HAP-1 (cell line): ENCODE data around the gene ZMAT5.
"Not testable (repeated sequence)": the region's sequence is repeated elsewhere in the genome, so short reads cannot be mapped to it uniquely, and the experiment has no call there.

ENCODE experiments used
- DNase-seq, 2 experiments: peaks; one replicate each; pipeline ENCODE4 v3.0.0-alpha.2; 2016 to 2020; ENCODE audit warnings: low spot score in 2 of 2
- H3K27me3 ChIP-seq: fragments of 250-450 bp; sonication (Bioruptor Pico); 2 replicates; pipeline ENCODE4 v1.5.1; 2020; ENCODE audit warnings: low read depth, mild to moderate bottlenecking, moderate library complexity
- H3K36me3 ChIP-seq: fragments of 250-450 bp; sonication (Bioruptor Pico); replicated peaks from 2 replicates; pipeline ENCODE4 v1.5.1; 2020; ENCODE audit warnings: mild to moderate bottlenecking
- H3K4me1 ChIP-seq: fragments of 250-450 bp; sonication (Bioruptor Pico); 2 replicates; pipeline ENCODE4 v1.5.1; 2020; ENCODE audit warnings: mild to moderate bottlenecking
- H3K4me3 ChIP-seq: fragments of 250-450 bp; sonication (Bioruptor Pico); 2 replicates; pipeline ENCODE4 v1.5.1; 2020; ENCODE audit warnings: mild to moderate bottlenecking, moderate library complexity
- H3K9me3 ChIP-seq: fragments of 250-450 bp; sonication (Bioruptor Pico); 2 replicates; pipeline ENCODE4 v1.5.1; 2020; ENCODE audit warnings: mild to moderate bottlenecking, moderate library complexity
- in situ Hi-C: fragments of 300-500 bp; cut with MboI; formaldehyde crosslinking; loops from 3 replicates; pipeline ENCODE4 v1.14.3; 2020; ENCODE audit warnings: low sequenced_read_pairs, inconsistent platforms, mixed read lengths

The ZMAT5 gene

DNA sequence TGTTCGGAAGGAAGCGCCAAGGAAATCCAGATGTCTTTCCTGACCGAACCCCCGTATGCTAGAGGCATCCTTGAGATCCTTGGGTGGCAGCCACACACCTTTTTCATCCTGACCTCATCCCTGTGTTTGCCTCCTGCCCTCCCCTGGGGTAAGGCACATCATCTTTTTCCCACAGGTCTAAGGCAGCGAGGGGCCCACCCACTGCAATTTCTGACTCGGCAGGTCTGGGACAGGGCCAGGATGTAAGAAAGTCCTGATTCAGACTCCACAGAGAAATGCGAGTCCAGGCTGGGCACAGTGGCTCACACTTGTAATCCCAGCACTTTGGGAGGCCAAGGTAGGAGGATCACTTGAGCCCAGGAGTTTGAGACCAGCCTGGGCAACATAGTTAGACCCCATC lies 10.5 kb downstream of the ZMAT5 start:
- H3K4me3 ChIP-seq = no peak overlapping the region
- in situ Hi-C loops = no loop called here
- no peaks in the 10 kb centered on the region for H3K27me3 ChIP-seq
- no peaks in the 10 kb centered on the region for H3K9me3 ChIP-seq
- no peaks in the 10 kb centered on the region for H3K36me3 ChIP-seq
- DNase-seq = no peak
- H3K4me1 ChIP-seq = peaks cover 6% of the 10 kb centered on the region; the same call in 1 of the 2 replicates

DNA sequence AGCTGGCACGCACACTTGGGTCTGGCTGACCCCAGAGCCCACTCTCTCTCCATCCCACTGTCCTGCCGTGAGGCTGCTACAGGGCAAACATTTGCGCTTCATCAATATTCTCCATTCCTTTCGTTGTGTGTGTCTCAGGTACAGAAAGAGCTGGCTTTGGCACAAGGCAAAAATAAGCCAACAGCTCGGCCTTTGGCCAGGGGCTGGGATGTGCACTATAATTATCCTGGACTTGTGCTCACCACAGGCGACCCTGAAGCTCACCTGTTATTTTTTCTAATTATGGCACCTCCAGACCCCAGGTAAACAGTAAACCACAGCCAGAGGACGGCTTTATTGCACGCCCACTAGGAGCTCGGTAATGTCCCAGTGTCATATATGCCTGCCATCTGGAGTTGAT lies 10.9 kb downstream of the ZMAT5 start:
- in situ Hi-C loops = no loop called here
- Histone ChIP-seq H3K36me3 (no peaks in the 10 kb centered on the region), H3K4me3 (no peak overlapping the region), H3K27me3 (no peaks in the 10 kb centered on the region), H3K9me3 (no peaks in the 10 kb centered on the region), H3K4me1 (peaks cover 6% of the 10 kb centered on the region; the same call in 1 of the 2 replicates)
- no peak for DNase-seq

DNA sequence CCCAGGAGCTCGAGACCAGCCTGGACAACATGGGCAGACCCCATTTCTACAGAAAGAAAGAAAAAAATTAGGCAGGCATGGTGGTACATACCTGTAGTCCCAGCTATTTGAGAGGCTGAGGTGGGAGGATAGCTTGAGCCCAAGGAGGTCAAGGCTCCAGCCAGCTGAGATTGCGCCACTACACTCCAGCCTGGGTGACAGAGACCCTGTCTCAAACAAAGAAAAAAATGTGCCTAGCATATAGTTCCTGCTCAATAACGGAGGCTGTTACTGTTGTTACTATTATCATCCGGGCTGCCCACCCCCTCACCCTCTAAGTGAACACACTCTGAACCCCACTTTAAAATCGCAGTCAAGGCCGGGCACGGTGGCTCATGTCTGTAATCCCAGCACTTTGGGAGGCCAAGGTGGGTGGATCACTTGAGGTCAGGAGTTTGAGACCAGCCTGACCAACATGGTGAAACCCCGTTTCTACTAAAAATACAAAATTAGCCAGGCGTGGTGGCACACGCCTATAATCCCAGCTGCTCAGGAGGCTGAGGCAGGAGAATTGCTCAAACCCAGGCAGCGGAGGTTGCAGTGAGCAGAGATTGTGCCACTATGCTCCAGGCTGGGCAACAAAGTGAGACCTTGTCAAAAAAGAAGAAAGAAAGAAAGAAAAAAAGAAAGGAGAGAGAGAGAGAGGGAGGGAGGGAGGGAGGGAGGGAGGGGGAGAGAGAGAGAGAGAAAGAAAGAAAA lies 12.0 kb downstream of the ZMAT5 start:
- H3K27me3 ChIP-seq, H3K36me3 ChIP-seq, H3K4me1 ChIP-seq, in situ Hi-C loops, H3K4me3 ChIP-seq, DNase-seq, H3K9me3 ChIP-seq: not testable (repeated sequence)

DNA sequence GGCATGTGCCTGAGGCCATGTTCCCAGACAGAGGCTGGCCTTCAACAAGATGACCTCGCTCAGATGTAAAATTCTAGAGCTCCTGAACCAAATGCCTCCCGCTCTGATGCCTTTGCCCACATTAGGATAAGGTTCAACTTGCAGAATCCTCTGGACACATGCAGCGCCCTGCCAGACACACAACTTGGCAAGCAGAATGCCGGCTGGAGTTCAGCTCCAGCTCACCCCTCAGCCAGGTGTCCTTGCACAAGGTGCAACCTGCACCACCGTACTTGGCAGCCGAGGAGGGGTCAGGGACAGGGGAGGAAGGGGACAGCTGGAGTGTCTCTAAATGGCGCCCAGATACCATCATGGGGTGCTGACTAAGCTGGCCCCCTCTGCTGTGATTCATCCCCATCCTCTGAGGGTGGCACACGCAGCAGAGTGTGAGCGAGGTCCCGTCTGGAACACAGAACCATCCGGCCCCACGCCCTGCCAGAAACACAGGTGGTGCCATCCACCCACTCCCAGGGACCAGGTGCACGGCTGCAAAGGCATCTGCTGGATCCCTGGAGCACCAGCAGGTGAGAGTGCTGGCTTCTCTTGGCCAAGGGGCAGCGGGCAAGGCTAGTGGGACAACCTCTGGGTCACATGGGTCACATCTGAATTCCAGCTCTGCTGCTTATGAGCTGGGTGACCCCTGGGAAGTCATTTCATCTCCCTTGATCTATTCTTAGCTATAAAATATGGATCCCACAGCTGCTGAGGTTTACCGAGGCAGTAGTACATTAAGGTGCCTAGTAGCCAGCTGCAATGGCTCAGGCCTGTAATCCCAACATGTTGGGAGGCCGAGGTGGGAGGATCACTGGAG lies 12.8 kb downstream of the ZMAT5 start:
- no peak for DNase-seq

DNA sequence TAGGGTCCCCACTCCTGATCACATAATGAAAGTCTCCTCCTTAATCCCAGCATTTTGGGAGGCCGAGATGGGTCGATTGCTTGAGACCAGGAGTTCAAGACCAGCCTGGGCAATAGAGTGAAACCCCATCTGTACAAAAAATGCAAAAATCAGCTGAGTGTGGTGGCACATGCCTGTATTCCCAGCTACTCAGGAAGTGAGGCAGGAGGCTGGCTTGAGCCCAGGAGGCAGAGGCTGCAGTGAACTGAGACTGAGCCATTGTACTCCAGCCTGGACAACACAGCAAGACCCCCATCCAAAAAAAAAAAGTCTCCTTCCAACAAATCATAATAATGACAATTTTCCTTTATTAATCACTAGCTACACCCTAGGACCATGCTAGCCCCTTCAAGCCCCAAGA lies 15.1 kb downstream of the ZMAT5 start:
- no peak for DNase-seq
- no peaks in the 10 kb centered on the region for H3K27me3 ChIP-seq
- no peaks in the 10 kb centered on the region for H3K9me3 ChIP-seq
- in situ Hi-C loops = no loop called here
- H3K36me3 ChIP-seq = no peaks in the 10 kb centered on the region
- no peaks in the 10 kb centered on the region for H3K4me1 ChIP-seq
- no peak overlapping the region for H3K4me3 ChIP-seq

More for the DNA sequence above, 12.8 kb downstream of the ZMAT5 start:
- H3K4me1 ChIP-seq = peaks cover 6% of the 10 kb centered on the region; the same call in 1 of the 2 replicates
- no peaks in the 10 kb centered on the region for H3K27me3 ChIP-seq
- no peaks in the 10 kb centered on the region for H3K36me3 ChIP-seq
- H3K4me3 ChIP-seq = no peak overlapping the region
- no peaks in the 10 kb centered on the region for H3K9me3 ChIP-seq
- in situ Hi-C loops = no loop called here

DNA sequence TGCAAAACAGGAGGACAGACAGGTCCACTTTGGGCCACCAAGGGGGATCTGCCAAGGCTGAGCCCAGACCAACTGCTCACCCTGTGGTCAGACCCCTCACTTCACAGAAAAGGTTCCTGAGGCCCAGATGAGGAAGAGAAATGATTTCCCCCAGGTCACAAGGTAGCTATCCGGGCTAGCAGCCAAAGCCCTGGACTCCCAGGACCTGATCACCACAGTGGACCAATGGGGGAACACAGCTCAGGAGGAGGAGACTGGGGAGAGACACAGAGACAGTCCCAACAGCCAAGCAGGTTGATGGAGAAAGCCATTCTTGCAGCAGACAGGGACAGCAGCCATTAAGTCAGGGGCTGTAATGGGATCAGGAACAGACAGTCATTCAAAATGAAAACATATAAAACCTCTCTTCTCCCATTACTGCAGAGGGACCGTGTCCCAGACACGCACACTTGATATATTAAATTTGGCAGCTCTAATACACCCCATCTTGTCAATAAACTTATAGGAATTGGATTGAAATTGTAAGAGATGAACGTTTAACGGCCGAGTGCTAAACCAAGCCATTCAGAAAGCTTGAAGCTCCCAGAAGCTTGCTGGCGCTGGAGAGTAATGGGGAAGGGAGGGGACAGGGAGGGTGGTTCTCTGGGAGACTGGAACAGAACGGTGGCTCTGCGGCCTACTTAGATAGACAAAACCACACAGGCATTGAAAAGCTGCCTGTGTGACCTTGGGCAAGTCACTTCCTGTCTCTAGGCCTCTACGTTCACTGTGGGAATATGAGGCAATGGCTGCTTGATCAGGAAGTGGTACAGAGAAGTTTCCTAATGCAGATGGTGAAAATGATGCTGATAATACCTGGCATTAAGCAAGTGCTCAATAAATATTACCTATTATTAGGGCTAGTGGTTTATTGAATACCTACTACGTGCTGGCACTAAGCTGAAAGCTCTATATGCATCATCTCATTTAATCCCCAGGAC lies 16.0 kb downstream of the ZMAT5 start:
- no peaks in the 10 kb centered on the region for H3K9me3 ChIP-seq
- no peak for DNase-seq
- H3K36me3 ChIP-seq = no peaks in the 10 kb centered on the region
- H3K27me3 ChIP-seq = no peaks in the 10 kb centered on the region
- H3K4me3 ChIP-seq = no peak overlapping the region
- no peaks in the 10 kb centered on the region for H3K4me1 ChIP-seq
- in situ Hi-C loops = no loop called here

DNA sequence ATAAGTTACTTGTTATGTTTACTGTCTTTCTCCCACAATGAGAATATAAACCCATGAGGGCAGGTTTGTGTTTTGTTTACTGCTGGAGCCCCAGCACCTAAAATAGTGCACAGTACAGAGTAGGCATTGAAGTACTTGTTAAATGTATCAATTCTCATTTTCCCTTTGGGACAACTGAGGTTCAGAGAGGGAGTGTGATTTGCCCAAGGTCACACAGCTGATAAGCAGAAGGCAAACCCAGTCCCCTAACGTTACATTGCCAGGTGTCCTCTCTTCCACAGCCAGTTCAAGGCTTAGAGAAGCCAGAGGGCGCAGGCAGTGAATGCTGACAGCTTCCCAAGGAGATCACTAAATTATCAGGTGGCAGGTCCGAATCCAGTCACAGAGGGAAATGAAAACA lies 16.8 kb downstream of the ZMAT5 start:
- in situ Hi-C loops = no loop called here
- no peaks in the 10 kb centered on the region for H3K36me3 ChIP-seq

DNA sequence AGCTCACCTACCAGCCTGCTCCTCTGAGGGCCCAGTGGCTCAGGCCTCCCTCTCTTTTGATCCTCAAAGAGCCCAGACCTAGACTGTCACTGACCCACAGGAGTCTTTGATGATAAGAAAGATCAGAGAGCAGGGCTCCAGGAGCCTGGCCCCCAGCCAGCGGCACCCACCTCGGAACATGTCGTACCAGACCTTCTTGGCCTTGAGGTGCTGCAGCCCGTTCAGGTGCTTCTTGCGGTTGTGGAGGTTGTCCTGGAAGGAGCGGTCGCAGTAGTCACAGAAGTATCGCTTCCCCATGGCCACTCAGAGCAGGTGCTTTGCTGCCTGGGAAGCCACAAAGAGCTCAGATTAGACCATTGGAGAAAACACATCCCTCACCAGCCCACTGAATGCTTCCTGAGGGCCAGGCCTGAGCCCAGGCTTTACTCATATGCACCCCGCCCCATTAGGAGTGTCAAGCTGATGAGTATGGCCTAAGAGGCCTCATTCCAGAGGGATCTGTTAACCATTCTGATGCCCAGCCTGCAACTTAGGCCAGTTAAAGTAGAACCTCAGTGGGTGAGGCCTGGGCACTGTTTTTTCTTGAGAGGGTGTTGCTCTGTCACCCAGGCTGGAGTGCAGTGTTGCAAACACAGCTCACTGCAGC lies 18.4 kb downstream of the ZMAT5 start:
- Histone ChIP-seq H3K9me3 (no peaks in the 10 kb centered on the region), H3K4me3 (no peak overlapping the region), H3K36me3 (no peaks in the 10 kb centered on the region), H3K4me1 (no peaks in the 10 kb centered on the region), H3K27me3 (no peaks in the 10 kb centered on the region)
- no peak for DNase-seq
- in situ Hi-C loops = no loop called here

More for the DNA sequence above, 16.8 kb downstream of the ZMAT5 start:
- no peak for DNase-seq
- Histone ChIP-seq H3K4me1 (no peaks in the 10 kb centered on the region), H3K27me3 (no peaks in the 10 kb centered on the region), H3K4me3 (no peak overlapping the region), H3K9me3 (no peaks in the 10 kb centered on the region)

DNA sequence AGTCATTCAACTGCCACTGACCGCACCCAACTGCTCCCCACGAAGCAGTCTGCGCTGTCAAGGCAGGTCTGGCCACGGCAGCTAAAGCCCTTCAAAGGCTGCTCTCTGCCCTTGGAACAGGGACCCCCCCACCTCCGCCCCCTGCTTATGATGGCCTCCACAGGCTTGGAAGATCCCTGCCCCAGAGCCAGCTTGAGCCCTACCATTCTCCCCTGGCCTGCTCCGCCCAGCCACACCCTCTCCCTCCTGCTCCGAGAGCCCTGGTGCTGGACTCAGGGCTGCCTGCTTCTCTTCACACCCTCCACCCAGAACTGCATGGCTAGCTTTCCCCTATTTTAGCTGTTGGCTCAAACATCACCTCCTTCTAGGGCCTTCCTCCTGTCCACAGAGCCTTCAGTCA lies 19.0 kb downstream of the ZMAT5 start:
- DNase-seq = no peak
- no peaks in the 10 kb centered on the region for H3K4me1 ChIP-seq
- H3K27me3 ChIP-seq = no peaks in the 10 kb centered on the region
- no peaks in the 10 kb centered on the region for H3K9me3 ChIP-seq
- in situ Hi-C loops = no loop called here
- H3K36me3 ChIP-seq = no peaks in the 10 kb centered on the region
- no peak overlapping the region for H3K4me3 ChIP-seq

DNA sequence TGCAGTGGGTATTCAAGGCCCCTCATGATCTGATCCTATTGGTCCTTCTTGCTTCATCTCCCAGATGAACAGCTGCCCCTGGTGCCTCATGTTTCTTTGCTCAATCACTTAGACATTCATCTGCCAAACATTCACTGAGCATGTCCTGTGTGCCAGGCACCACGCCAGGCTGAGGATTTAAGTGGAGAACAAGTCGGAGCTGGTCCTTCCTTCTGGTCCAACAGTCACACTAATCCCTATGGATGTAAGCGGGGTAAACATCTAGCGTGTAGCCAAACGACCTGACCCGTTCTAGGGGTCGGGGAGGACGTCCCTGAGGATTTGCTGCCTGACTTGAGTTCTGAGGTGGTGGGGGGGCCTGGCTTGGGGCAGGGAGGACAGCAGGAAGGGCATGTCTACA lies 21.9 kb downstream of the ZMAT5 start:
- no peak for DNase-seq
- in situ Hi-C loops = no loop called here
- no peaks in the 10 kb centered on the region for H3K4me1 ChIP-seq
- H3K4me3 ChIP-seq = no peak overlapping the region
- H3K9me3 ChIP-seq = no peaks in the 10 kb centered on the region
- no peaks in the 10 kb centered on the region for H3K27me3 ChIP-seq
- no peaks in the 10 kb centered on the region for H3K36me3 ChIP-seq

DNA sequence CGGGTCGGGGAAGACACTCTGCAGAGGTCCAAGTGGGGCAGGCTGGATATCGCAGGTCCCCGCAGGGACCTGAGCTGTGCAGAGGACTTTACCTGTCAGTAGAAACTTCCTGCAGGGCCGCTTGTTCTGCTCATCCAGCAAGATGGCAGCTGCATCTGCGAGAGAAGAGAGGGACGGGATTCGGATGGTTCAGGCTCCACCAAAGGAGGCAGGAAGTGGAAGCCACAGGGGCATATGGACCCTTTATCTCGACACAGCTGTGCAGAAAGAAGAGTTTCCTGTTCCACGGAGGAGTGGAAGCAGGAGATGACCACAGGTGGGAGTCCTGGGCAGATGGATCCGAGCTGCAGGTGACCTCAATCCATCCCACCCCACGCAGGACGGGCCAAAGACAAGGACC lies 24.5 kb downstream of the ZMAT5 start:
- Histone ChIP-seq H3K9me3 (no peaks in the 10 kb centered on the region), H3K36me3 (no peaks in the 10 kb centered on the region), H3K4me3 (no peak overlapping the region), H3K4me1 (no peaks in the 10 kb centered on the region), H3K27me3 (no peaks in the 10 kb centered on the region)
- DNase-seq = no peak
- in situ Hi-C loops = no loop called here

DNA sequence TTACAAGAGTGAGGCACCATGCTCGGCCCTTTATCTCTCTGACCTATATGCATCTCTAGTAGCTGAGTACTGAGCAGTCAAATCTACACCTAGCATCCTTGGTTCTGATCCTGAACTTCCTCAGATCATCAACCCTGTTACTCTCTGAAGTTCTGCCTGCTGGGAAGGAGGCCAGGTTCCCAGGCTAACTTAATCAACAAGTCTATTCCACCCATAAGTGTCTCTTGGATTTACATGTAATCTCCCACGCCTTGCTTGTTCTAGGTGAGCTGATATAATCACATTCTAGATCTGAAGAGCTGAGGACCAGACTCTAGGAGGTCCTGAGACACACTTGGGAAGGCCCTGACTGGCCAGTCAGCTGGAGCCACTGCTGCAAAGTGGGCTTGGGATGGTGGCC lies 24.9 kb downstream of the ZMAT5 start:
- no peaks in the 10 kb centered on the region for H3K36me3 ChIP-seq
- in situ Hi-C loops = no loop called here
- no peak overlapping the region for H3K4me3 ChIP-seq
- no peaks in the 10 kb centered on the region for H3K9me3 ChIP-seq
- no peaks in the 10 kb centered on the region for H3K27me3 ChIP-seq
- H3K4me1 ChIP-seq = no peaks in the 10 kb centered on the region
- no peak for DNase-seq

DNA sequence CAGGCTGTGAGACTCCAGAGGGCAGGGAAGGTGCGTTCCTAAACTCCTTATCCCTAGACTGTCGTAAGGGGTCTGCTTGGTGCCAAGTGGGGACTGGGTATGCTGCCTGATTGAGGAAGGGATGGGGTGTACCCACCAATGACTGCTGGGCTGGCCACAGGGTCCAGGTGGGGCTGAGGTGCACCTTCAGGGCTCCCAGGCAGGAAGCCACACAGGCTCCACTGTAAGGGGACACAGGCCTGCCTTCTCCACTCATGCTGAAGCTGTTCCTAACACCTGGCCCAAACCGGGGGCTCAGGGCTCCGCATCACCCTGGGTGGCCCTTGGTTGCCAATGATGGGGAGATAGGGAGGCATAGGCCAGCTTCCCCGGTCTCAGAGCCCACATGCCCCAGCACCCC lies 26.6 kb downstream of the ZMAT5 start:
- in situ Hi-C loops = no loop called here
- no peak for DNase-seq
- H3K4me1 ChIP-seq = no peaks in the 10 kb centered on the region
- no peaks in the 10 kb centered on the region for H3K36me3 ChIP-seq
- H3K9me3 ChIP-seq = no peaks in the 10 kb centered on the region
- H3K4me3 ChIP-seq = no peak overlapping the region
- H3K27me3 ChIP-seq = no peaks in the 10 kb centered on the region
